HEK293 (cell line): Measurements from ENCODE around the gene ELAC2.

Experiments
- CTCF ChIA-PET: fragments of 350-600 bp; formaldehyde crosslinking; extraction: SDS; loops from one replicate; lab custom pipeline; 2021; ENCODE audit warnings: antibody characterized with exemption; lab: Yijun Ruan, JAX
- POLR2A ChIA-PET: fragments of 300-600 bp; formaldehyde crosslinking; extraction: SDS; loops from one replicate; lab custom pipeline; 2020; ENCODE audit warnings: antibody characterized with exemption, inconsistent platforms; lab: Yijun Ruan, JAX
- H3K27ac ChIP-seq: fragments of 200-500 bp; sonication (Bioruptor generic); 2 replicates; pipeline ENCODE4 v1.5.1; 2014; ENCODE audit warnings: low read depth, low read length, control low read depth, inconsistent platforms; ENCODE audit errors: extremely low read depth
- H3K36me3 ChIP-seq, 2 experiments: fragments of 200-500 bp in 1 of 2; sonication (Bioruptor generic) in 1 of 2; 1 replicate in 1 of 2; 2 replicates in 1 of 2; pipeline ENCODE4 v1.5.1; 2014 to 2017; ENCODE audit warnings: inconsistent platforms in 2 of 2, low read length in 2 of 2; ENCODE audit not compliant: control insufficient read depth in 2 of 2, insufficient read depth in 1 of 2
- H3K4me1 ChIP-seq: fragments of 200-500 bp; sonication (Bioruptor generic); 2 replicates; pipeline ENCODE4 v1.5.1; 2014; ENCODE audit warnings: mild to moderate bottlenecking, low read length, inconsistent platforms; ENCODE audit not compliant: control insufficient read depth, insufficient read depth
- H3K4me3 ChIP-seq: 2 replicates; pipeline ENCODE4 v1.5.1; 2011; ENCODE audit warnings: low read depth, mild to moderate bottlenecking, control low read depth, low read length, moderate library complexity
- H3K9me3 ChIP-seq: fragments of 200-500 bp; sonication (Bioruptor generic); 2 replicates; pipeline ENCODE4 v1.5.1; 2014; ENCODE audit warnings: low read depth, low read length, inconsistent platforms; ENCODE audit not compliant: control insufficient read depth, insufficient read depth
- ATF2 ChIP-seq: fragments of 450-650 bp; formaldehyde crosslinking; IDR thresholded peaks from 2 replicates; pipeline ENCODE4 v1.5.1; 2016; ENCODE audit warnings: missing biosample characterization, missing genetic modification characterization, low read depth
- BCL11B ChIP-seq: fragments of 450-650 bp; formaldehyde crosslinking; IDR thresholded peaks from 2 replicates; pipeline ENCODE4 v1.5.1; 2016; ENCODE audit warnings: low read depth, missing biosample characterization, missing genetic modification characterization
- HOXA7 ChIP-seq: sonication (generic); formaldehyde crosslinking; IDR thresholded peaks from 2 replicates; pipeline ENCODE4 v1.8.1; 2022; ENCODE audit warnings: missing genetic modification reagents, borderline replicate concordance
- ZFP41 ChIP-seq: fragments of 450-650 bp; formaldehyde crosslinking; IDR thresholded peaks from 2 replicates; pipeline ENCODE4 v1.5.1; 2016; ENCODE audit warnings: missing biosample characterization, missing genetic modification characterization, borderline replicate concordance
- ZNF132 ChIP-seq: fragments of 450-650 bp; formaldehyde crosslinking; IDR thresholded peaks from 2 replicates; pipeline ENCODE4 v1.5.1; 2017; ENCODE audit warnings: missing biosample characterization, missing genetic modification characterization, borderline replicate concordance
- ZNF146 ChIP-seq: fragments of 450-650 bp; formaldehyde crosslinking; IDR thresholded peaks from 2 replicates; pipeline ENCODE4 v1.5.1; 2016; ENCODE audit warnings: missing biosample characterization, missing genetic modification characterization
- ZNF169 ChIP-seq: fragments of 450-650 bp; formaldehyde crosslinking; IDR thresholded peaks from 2 replicates; pipeline ENCODE4 v1.5.1; 2016; ENCODE audit warnings: missing biosample characterization, missing genetic modification characterization
- ZNF174 ChIP-seq: fragments of 450-650 bp; formaldehyde crosslinking; IDR thresholded peaks from 2 replicates; pipeline ENCODE4 v1.5.0; 2017; ENCODE audit warnings: missing biosample characterization, mild to moderate bottlenecking, missing genetic modification characterization
- ZNF239 ChIP-seq: fragments of 450-650 bp; formaldehyde crosslinking; IDR thresholded peaks from 2 replicates; pipeline ENCODE4 v1.5.1; 2016; ENCODE audit warnings: missing biosample characterization, missing genetic modification characterization
- ZNF571 ChIP-seq: fragments of 450-650 bp; formaldehyde crosslinking; IDR thresholded peaks from 2 replicates; pipeline ENCODE4 v1.5.0; 2017; ENCODE audit warnings: missing biosample characterization, missing genetic modification characterization
- ZNF585B ChIP-seq: fragments of 450-650 bp; formaldehyde crosslinking; IDR thresholded peaks from 2 replicates; pipeline ENCODE4 v1.5.1; 2016; ENCODE audit warnings: missing biosample characterization, missing genetic modification characterization
- ZNF654 ChIP-seq: fragments of 450-650 bp; formaldehyde crosslinking; IDR thresholded peaks from 2 replicates; pipeline ENCODE4 v1.5.1; 2016; ENCODE audit warnings: low read depth, missing biosample characterization, missing genetic modification characterization
- ZNF701 ChIP-seq: fragments of 450-650 bp; formaldehyde crosslinking; IDR thresholded peaks from 2 replicates; pipeline ENCODE4 v1.5.1; 2016; ENCODE audit warnings: missing biosample characterization, missing genetic modification characterization
- ZSCAN4 ChIP-seq: fragments of 450-650 bp; formaldehyde crosslinking; IDR thresholded peaks from 2 replicates; pipeline ENCODE4 v1.5.1; 2017; ENCODE audit warnings: missing biosample characterization, missing genetic modification characterization
- TF ChIP-seq, protein P1 (sequence below): fragments of 450-650 bp; formaldehyde crosslinking; conservative IDR thresholded peaks from 2 replicates; pipeline ENCODE4 v1.5.1; 2016; ENCODE audit warnings: low read depth, missing biosample characterization, missing genetic modification characterization
- TF ChIP-seq, protein P2 (sequence below): fragments of 450-650 bp; formaldehyde crosslinking; IDR thresholded peaks from 2 replicates; pipeline ENCODE4 v1.5.1; 2016; ENCODE audit warnings: missing biosample characterization, missing genetic modification characterization

The ELAC2 gene

DNA sequence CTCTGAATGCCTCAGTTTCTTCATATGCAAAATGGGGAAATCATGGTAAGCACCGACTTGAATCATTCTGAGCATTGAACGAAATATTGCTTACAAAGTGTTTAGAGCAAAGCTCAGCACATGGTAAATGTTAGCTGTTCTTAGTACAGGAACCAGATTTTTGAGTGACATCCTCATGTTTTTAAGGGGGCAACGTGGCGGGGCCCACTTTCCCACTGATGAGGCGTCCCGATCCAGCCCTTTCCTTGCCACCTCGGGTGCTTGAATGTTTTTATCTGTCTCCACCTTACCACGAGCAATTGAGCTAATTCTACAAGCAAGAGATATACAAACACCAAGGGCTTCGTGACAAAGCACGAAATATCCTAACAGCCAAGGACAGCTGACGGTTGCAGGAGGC lies 49.9 kb downstream of the ELAC2 start (continued):
- TF ChIP-seq, protein P1, sequence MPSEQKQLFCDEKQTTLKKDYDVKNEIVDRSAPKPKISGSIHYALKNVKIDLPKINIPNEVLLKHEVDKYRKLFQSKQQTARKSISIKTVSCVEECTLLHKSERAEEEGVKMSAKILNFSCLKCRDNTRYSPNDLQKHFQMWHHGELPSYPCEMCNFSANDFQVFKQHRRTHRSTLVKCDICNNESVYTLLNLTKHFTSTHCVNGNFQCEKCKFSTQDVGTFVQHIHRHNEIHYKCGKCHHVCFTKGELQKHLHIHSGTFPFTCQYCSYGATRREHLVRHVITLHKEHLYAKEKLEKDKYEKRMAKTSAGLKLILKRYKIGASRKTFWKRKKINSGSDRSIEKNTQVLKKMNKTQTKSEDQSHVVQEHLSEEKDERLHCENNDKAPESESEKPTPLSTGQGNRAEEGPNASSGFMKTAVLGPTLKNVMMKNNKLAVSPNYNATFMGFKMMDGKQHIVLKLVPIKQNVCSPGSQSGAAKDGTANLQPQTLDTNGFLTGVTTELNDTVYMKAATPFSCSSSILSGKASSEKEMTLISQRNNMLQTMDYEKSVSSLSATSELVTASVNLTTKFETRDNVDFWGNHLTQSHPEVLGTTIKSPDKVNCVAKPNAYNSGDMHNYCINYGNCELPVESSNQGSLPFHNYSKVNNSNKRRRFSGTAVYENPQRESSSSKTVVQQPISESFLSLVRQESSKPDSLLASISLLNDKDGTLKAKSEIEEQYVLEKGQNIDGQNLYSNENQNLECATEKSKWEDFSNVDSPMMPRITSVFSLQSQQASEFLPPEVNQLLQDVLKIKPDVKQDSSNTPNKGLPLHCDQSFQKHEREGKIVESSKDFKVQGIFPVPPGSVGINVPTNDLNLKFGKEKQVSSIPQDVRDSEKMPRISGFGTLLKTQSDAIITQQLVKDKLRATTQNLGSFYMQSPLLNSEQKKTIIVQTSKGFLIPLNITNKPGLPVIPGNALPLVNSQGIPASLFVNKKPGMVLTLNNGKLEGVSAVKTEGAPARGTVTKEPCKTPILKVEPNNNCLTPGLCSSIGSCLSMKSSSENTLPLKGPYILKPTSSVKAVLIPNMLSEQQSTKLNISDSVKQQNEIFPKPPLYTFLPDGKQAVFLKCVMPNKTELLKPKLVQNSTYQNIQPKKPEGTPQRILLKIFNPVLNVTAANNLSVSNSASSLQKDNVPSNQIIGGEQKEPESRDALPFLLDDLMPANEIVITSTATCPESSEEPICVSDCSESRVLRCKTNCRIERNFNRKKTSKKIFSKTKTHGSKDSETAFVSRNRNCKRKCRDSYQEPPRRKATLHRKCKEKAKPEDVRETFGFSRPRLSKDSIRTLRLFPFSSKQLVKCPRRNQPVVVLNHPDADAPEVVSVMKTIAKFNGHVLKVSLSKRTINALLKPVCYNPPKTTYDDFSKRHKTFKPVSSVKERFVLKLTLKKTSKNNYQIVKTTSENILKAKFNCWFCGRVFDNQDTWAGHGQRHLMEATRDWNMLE (tag by site-specific recombination) = no peak
- no peak for TF ChIP-seq ZNF239
- no peak for TF ChIP-seq ZNF174 (tag by site-specific recombination)
- TF ChIP-seq HOXA7 = no peak
- TF ChIP-seq ZNF146 (tag by site-specific recombination) = no peak
- no peak for TF ChIP-seq ZNF169 (tag by site-specific recombination)

DNA sequence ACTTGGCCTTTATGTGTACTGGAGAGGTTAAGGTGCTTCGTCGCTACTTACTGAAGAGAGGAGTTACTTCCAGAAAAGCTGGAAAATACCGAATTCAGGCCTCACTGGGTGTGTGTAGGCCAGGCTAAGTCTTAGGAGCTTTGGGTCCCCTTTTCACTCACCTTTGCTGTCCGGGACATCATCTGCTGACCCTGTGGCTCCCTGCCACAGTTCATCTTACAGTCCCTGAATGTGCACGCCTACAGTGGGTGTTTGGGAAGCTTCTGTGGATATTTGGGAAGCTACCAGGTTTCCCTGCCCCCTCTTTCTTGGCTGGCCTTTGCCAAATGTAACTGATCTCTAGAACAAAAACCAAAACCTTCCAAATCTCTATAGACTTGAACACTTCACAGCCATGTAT lies 51.4 kb downstream of the ELAC2 start:
- no peaks in the 10 kb centered on the region for H3K9me3 ChIP-seq
- H3K4me3 ChIP-seq = no peak overlapping the region
- CTCF ChIA-PET = interaction anchor here (0.7 kb wide), 1 partner anchor 769 kb away, joined by 4 read pairs; no protein-coding TSS in a partner anchor
- H3K4me1 ChIP-seq = no peaks in the 10 kb centered on the region
- TF ChIP-seq, protein P2, sequence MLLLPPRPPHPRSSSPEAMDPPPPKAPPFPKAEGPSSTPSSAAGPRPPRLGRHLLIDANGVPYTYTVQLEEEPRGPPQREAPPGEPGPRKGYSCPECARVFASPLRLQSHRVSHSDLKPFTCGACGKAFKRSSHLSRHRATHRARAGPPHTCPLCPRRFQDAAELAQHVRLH = no peak
- TF ChIP-seq ZNF654 (no peak), ZNF571 (tag by site-specific recombination) (no peak), BCL11B (tag by site-specific recombination) (no peak), ZNF701 (no peak), ZSCAN4 (tag by site-specific recombination) (no peak), ZNF132 (no peak), ZNF585B (no peak)
- TF ChIP-seq, all 188 proteins: peak for 0
- POLR2A ChIA-PET = no interaction called here
- Histone ChIP-seq H3K27ac (no peak overlapping the region), H3K36me3 (peaks cover 0 to 6% of the 10 kb centered on the region in 2 experiments; a peak in 2 of 3 replicates)

GRCh38 chr17:12965988-12966387 lies 51.8 kb downstream of the ELAC2 start:
- TF ChIP-seq ZFP41 (tag by site-specific recombination) (no peak), ATF2 (tag by site-specific recombination) (peak; percentile 68; the same call in 1 of the 2 replicates)
- peaks cover 0 to 6% of the 10 kb centered on the region in 2 experiments; a peak in 2 of 3 replicates for H3K36me3 ChIP-seq
- H3K4me3 ChIP-seq = no peak overlapping the region
- ChIA-PET POLR2A (no interaction called here), CTCF (no interaction called here)
- H3K4me1 ChIP-seq = no peaks in the 10 kb centered on the region
- H3K9me3 ChIP-seq = no peaks in the 10 kb centered on the region
- no peak overlapping the region for H3K27ac ChIP-seq
